ENCODE data around the gene PLEKHH1.

The PLEKHH1 gene

GRCh38 chr14:67512463-67513310 is 20.4 kb upstream of the PLEKHH1 start:
- Histone ChIP-seq H3K9me3 (ENCODE audit: insufficient read depth, low read depth, low read length) (no peaks in the 10 kb centered on the region), H3K27me3 (ENCODE audit: insufficient read depth, low read length) (peaks cover 61% of the 10 kb centered on the region)

GRCh38 chr14:67513631-67514108 is 19.4 kb upstream of the PLEKHH1 start:
- Histone ChIP-seq H3K27ac (ENCODE audit: low read length) (no peak overlapping the region), H3K27me3 (ENCODE audit: insufficient read depth, low read length) (peaks cover 71% of the 10 kb centered on the region), H3K4me3 (ENCODE audit: low read length) (no peak overlapping the region), H3K9ac (ENCODE audit: low read depth, low read length) (no peak overlapping the region), H3K36me3 (ENCODE audit: insufficient read depth, low read depth, low read length) (no peaks in the 10 kb centered on the region), H3K4me1 (ENCODE audit: insufficient read depth, low read length) (no peaks in the 10 kb centered on the region), H3K9me3 (ENCODE audit: insufficient read depth, low read depth, low read length) (no peaks in the 10 kb centered on the region)

More at GRCh38 chr14:67512463-67513310, 20.4 kb upstream of the PLEKHH1 start:
- Histone ChIP-seq H3K9ac (ENCODE audit: low read depth, low read length) (no peak overlapping the region), H3K27ac (ENCODE audit: low read length) (no peak overlapping the region), H3K36me3 (ENCODE audit: insufficient read depth, low read depth, low read length) (no peaks in the 10 kb centered on the region), H3K4me3 (ENCODE audit: low read length) (no peak overlapping the region), H3K4me1 (ENCODE audit: insufficient read depth, low read length) (no peaks in the 10 kb centered on the region)

DNA sequence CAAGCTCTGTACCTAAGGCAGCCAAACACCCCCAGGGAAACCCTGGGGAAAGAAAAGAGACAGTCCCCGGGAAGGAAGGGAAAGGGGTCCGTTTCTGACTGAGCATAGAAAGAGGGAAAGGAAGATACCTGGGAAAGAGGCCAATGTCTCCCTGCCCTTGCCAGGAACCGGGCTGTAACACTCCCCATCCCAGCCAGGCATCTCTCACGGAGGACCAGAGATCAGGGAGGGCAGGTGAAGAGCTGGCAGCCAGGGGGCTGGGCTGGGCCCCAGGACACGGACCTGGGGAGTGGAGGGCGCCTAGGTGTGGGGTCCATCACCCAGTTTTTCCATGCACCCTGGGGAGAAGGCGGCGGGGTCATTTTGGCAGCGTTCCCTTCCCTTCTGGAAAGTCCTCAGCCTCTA is 18.9 kb upstream of the PLEKHH1 start:
- H3K4me1 ChIP-seq (ENCODE audit: insufficient read depth, low read length): no peaks in the 10 kb centered on the region
- no peaks in the 10 kb centered on the region for H3K9me3 ChIP-seq (ENCODE audit: insufficient read depth, low read depth, low read length)
- no peak overlapping the region for H3K27ac ChIP-seq (ENCODE audit: low read length)
- no peaks in the 10 kb centered on the region for H3K36me3 ChIP-seq (ENCODE audit: insufficient read depth, low read depth, low read length)
- H3K4me3 ChIP-seq (ENCODE audit: low read length): peak overlapping the region; percentile 63
- H3K9ac ChIP-seq (ENCODE audit: low read depth, low read length): no peak overlapping the region
- H3K27me3 ChIP-seq (ENCODE audit: insufficient read depth, low read length): peaks cover 76% of the 10 kb centered on the region

DNA sequence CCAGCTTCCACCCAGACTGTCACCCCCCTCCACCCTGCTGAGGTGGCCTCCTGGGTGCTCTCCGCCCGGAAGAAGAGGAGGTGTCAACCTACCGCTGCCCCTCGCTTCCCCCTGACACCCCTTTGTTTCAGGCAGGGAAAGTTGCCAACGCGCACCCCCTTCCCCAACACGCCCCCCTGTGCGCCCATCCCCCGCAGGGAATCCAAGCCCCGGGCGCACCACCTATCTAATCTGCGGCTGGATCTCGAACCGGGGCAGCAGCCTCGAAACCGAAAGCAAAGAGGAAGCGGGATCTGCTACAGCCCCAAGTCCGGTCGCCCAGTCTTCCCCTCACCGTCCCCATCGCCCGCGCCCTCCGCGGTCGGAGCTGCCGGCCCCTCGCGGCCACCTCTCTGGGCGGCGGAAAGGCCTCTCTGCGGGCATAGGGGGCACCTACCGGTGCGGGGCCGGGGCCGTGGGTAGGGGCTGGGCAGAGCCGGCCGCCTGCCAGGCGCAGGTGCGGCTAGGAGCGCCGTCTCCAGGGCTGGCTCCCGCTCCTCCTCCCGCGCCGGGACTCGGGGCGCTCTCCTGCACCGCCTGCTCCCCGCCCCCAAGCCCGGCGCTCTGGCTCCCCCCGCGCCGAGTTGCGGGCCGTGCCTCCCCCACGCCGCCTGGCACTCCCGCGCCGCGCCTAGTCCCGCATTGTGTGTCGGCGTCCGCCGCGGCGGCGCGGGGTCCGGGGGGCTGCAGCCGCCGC is 18.3 kb upstream of the PLEKHH1 start:
- no peak overlapping the region for H3K27ac ChIP-seq (ENCODE audit: low read length)
- no peaks in the 10 kb centered on the region for H3K4me1 ChIP-seq (ENCODE audit: insufficient read depth, low read length)
- peaks cover 82% of the 10 kb centered on the region for H3K27me3 ChIP-seq (ENCODE audit: insufficient read depth, low read length)

DNA sequence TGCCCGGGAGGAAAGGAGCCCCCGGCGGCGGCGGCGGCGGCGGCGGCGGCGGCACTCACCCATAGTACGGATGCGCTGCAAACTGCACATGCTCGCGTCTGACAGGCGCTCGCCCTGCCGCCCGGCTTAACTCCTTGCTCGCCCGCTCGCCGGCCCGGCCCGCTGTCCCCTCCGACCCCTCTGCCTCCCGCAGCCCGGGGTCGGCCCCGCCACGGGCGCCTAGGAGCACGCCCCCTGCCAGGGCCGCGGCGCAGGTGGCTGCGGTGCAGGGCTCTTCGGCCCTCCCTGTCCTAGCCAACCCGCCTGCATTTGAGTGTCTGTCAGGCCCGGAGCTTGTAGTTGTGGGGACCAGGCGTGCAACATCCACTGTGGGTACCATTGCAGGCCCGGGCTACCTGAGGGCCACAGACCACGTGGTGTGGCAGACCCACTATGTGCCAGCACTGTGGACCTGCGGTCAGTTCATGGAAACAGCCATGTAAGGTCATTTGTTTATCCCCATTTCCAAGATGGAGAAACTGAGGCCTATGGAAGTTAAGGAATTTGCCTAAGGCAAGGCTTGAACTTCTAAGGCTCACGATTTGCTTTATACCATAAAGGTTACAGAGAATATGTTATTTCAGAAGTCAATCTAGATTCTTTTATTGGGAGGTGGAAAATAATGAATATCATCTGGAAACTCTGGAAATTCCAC is 17.6 kb upstream of the PLEKHH1 start:
- H3K27me3 ChIP-seq (ENCODE audit: insufficient read depth, low read length): peaks cover 85% of the 10 kb centered on the region
- H3K9ac ChIP-seq (ENCODE audit: low read depth, low read length): no peak overlapping the region
- H3K36me3 ChIP-seq (ENCODE audit: insufficient read depth, low read depth, low read length): no peaks in the 10 kb centered on the region
- no peak overlapping the region for H3K27ac ChIP-seq (ENCODE audit: low read length)
- peak overlapping the region; percentile 63 for H3K4me3 ChIP-seq (ENCODE audit: low read length)
- no peaks in the 10 kb centered on the region for H3K4me1 ChIP-seq (ENCODE audit: insufficient read depth, low read length)
- no peaks in the 10 kb centered on the region for H3K9me3 ChIP-seq (ENCODE audit: insufficient read depth, low read depth, low read length)

More for the DNA sequence above, 18.3 kb upstream of the PLEKHH1 start:
- Histone ChIP-seq H3K4me3 (ENCODE audit: low read length) (peak overlapping the region; percentile 63), H3K36me3 (ENCODE audit: insufficient read depth, low read depth, low read length) (no peaks in the 10 kb centered on the region), H3K9me3 (ENCODE audit: insufficient read depth, low read depth, low read length) (no peaks in the 10 kb centered on the region), H3K9ac (ENCODE audit: low read depth, low read length) (no peak overlapping the region)

GRCh38 chr14:67516676-67517075 is 16.4 kb upstream of the PLEKHH1 start:
- no peaks in the 10 kb centered on the region for H3K36me3 ChIP-seq (ENCODE audit: insufficient read depth, low read depth, low read length)
- peaks cover 87% of the 10 kb centered on the region for H3K27me3 ChIP-seq (ENCODE audit: insufficient read depth, low read length)
- no peak overlapping the region for H3K27ac ChIP-seq (ENCODE audit: low read length)
- H3K9ac ChIP-seq (ENCODE audit: low read depth, low read length): no peak overlapping the region
- no peak overlapping the region for H3K4me3 ChIP-seq (ENCODE audit: low read length)
- H3K9me3 ChIP-seq (ENCODE audit: insufficient read depth, low read depth, low read length): no peaks in the 10 kb centered on the region
- no peaks in the 10 kb centered on the region for H3K4me1 ChIP-seq (ENCODE audit: insufficient read depth, low read length)

- Histone ChIP-seq H3K9ac (ENCODE audit: low read depth, low read length) (no peak overlapping the region), H3K36me3 (ENCODE audit: insufficient read depth, low read depth, low read length) (no peaks in the 10 kb centered on the region), H3K4me3 (ENCODE audit: low read length) (no peak overlapping the region), H3K9me3 (ENCODE audit: insufficient read depth, low read depth, low read length) (no peaks in the 10 kb centered on the region), H3K4me1 (ENCODE audit: insufficient read depth, low read length) (no peaks in the 10 kb centered on the region), H3K27me3 (ENCODE audit: insufficient read depth, low read length) (peaks cover 83% of the 10 kb centered on the region), H3K27ac (ENCODE audit: low read length) (no peak overlapping the region)
Observed at GRCh38 chr14:67517083-67517482, 16.0 kb upstream of the PLEKHH1 start.

- H3K27me3 ChIP-seq (ENCODE audit: insufficient read depth, low read length): peaks cover 64% of the 10 kb centered on the region
- no peaks in the 10 kb centered on the region for H3K36me3 ChIP-seq (ENCODE audit: insufficient read depth, low read depth, low read length)
- no peak overlapping the region for H3K9ac ChIP-seq (ENCODE audit: low read depth, low read length)
- H3K27ac ChIP-seq (ENCODE audit: low read length): no peak overlapping the region
- H3K4me1 ChIP-seq (ENCODE audit: insufficient read depth, low read length): no peaks in the 10 kb centered on the region
- H3K4me3 ChIP-seq (ENCODE audit: low read length): no peak overlapping the region
- no peaks in the 10 kb centered on the region for H3K9me3 ChIP-seq (ENCODE audit: insufficient read depth, low read depth, low read length)
Observed at GRCh38 chr14:67519406-67519805, 13.7 kb upstream of the PLEKHH1 start.

DNA sequence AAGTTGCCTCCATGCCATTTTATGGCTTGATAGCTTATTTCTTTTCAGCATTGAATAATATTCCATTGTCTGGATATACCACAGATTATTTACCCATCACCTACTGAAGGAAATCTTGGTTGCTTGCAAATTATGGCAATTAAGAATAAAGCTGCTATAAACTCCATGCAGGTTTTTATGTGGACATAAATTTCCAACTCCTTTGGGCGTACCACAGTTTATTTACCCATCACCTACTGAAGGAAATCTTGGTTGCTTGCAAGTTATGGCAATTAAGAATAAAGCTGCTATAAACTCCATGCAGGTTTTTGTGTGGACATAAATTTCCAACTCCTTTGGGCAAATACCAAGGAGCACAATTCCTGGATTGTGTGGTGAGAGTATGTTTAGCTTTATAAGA is 12.6 kb upstream of the PLEKHH1 start:
- Histone ChIP-seq H3K27ac (ENCODE audit: low read length) (no peak overlapping the region), H3K36me3 (ENCODE audit: insufficient read depth, low read depth, low read length) (no peaks in the 10 kb centered on the region), H3K9ac (ENCODE audit: low read depth, low read length) (no peak overlapping the region), H3K4me1 (ENCODE audit: insufficient read depth, low read length) (no peaks in the 10 kb centered on the region), H3K4me3 (ENCODE audit: low read length) (no peak overlapping the region), H3K9me3 (ENCODE audit: insufficient read depth, low read depth, low read length) (no peaks in the 10 kb centered on the region), H3K27me3 (ENCODE audit: insufficient read depth, low read length) (peaks cover 55% of the 10 kb centered on the region)

DNA sequence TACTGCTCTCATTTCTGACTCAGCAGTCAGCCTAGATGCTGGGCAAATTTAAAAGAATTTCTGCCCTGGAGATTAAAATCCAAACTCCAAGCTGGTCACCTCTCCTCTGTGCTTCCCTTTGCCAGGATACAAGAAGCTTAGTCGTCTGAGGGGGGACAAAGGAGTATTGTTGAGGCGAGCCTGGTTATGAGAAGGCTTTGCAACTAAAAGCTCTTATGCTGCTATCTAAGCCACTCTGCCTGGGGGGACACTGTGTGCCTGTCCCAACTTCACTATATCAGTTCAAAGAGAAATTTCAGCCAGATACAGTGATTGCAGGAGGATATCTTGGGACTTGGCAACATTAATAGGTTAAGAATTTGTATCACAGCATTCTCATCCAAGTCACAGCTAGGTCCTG is 10.8 kb upstream of the PLEKHH1 start:
- no peak overlapping the region for H3K27ac ChIP-seq (ENCODE audit: low read length)
- no peaks in the 10 kb centered on the region for H3K36me3 ChIP-seq (ENCODE audit: insufficient read depth, low read depth, low read length)
- no peak overlapping the region for H3K4me3 ChIP-seq (ENCODE audit: low read length)
- peaks cover 38% of the 10 kb centered on the region for H3K27me3 ChIP-seq (ENCODE audit: insufficient read depth, low read length)
- no peak overlapping the region for H3K9ac ChIP-seq (ENCODE audit: low read depth, low read length)
- H3K9me3 ChIP-seq (ENCODE audit: insufficient read depth, low read depth, low read length): no peaks in the 10 kb centered on the region
- H3K4me1 ChIP-seq (ENCODE audit: insufficient read depth, low read length): no peaks in the 10 kb centered on the region

DNA sequence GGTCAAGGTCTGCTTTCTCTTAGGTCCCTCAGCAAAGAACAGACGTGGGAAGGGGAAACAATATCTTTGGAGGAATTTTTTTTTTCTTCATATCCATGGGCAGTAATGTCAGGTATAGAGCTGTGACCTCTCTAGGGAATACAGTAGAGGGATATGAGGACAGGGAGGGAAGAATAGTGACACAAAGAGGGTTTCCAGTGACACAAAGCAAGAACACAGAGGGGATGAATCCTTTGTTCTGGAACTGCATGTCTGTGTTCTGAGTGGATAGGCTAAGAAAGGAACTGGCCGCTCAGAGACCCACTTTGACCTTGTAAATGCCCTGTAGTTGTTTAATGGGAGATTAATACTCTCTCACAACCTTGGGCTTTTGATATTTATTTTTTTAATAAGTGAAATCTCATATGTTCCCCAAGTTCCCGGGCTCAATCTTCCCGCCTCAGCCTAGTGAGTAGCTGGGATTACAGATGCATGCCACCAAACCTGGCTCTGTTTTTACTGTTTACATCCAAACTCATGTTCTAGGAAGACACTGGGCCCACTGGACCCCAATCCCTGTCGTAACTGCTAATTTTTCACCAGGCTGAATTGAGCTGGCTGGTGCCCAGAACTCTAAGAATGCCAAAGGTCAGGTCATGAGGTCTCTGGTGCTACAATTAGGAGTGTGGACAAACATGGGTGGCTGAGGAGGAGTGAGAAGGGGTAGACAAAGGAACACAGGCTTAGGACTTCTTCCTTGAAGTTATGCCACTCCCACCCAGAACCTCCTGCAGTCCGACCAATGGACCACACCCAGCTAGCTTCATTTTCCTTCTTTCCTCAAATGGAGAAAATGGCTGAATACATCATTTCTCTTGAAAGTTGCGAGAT is 9.1 kb upstream of the PLEKHH1 start:
- Histone ChIP-seq H3K27ac (ENCODE audit: low read length) (no peak overlapping the region), H3K4me1 (ENCODE audit: insufficient read depth, low read length) (no peaks in the 10 kb centered on the region), H3K9ac (ENCODE audit: low read depth, low read length) (no peak overlapping the region), H3K36me3 (ENCODE audit: insufficient read depth, low read depth, low read length) (no peaks in the 10 kb centered on the region), H3K9me3 (ENCODE audit: insufficient read depth, low read depth, low read length) (no peaks in the 10 kb centered on the region), H3K4me3 (ENCODE audit: low read length) (no peak overlapping the region), H3K27me3 (ENCODE audit: insufficient read depth, low read length) (peaks cover 21% of the 10 kb centered on the region)

Measured in iPS-20b (cell line).